Liver (tissue), 3 donors: ENCODE results near the gene UBIAD1.

ENCODE experiments used
- ATF3 ChIP-seq: IDR thresholded peaks from 2 replicates; pipeline ENCODE4 v1.6.1; 2016; ENCODE audit warnings: antibody characterized with exemption
- CTCF ChIP-seq: fragments of 150-350 bp; IDR thresholded peaks from 2 replicates; pipeline ENCODE4 v1.5.1; 2017; ENCODE audit warnings: improper control_type of control experiment, low read depth, low read length; ENCODE audit not compliant: missing input control
- MAX ChIP-seq: IDR thresholded peaks from 2 replicates; pipeline ENCODE4 v1.6.1; 2016; ENCODE audit warnings: antibody characterized with exemption
- RAD21 ChIP-seq, 2 donors: IDR thresholded peaks; 2 replicates each; pipeline ENCODE4 v1.6.1; 2016; ENCODE audit warnings: antibody characterized with exemption in 2 of 2, mild to moderate bottlenecking in 2 of 2
- REST ChIP-seq: IDR thresholded peaks from 2 replicates; pipeline ENCODE4 v1.6.1; 2016; ENCODE audit warnings: antibody characterized with exemption, mild to moderate bottlenecking
- RXRA ChIP-seq, 2 donors: IDR thresholded peaks; 2 replicates each; pipeline ENCODE4 v1.6.1; 2017 to 2018; ENCODE audit warnings: antibody characterized with exemption in 2 of 2, mild to moderate bottlenecking in 1 of 2
- TAF1 ChIP-seq: conservative IDR thresholded peaks from 2 replicates; pipeline ENCODE4 v1.6.1; 2016; ENCODE audit warnings: antibody characterized with exemption, mild to moderate bottlenecking
- YY1 ChIP-seq: IDR thresholded peaks from 2 replicates; pipeline ENCODE4 v1.6.1; 2016; ENCODE audit warnings: antibody characterized with exemption, mild to moderate bottlenecking
- donor health status: healthy.
- donor health status: healthy.

GRCh38 chr1:11326070-11326469, 53.1 kb downstream of the UBIAD1 start:
- TF ChIP-seq CTCF (no peak), ATF3 (no peak), MAX (no peak), REST (no peak), RXRA (IDR thresholded peaks at IDR 0.05) (no peak), YY1 (no peak), RAD21 (IDR thresholded peaks at IDR 0.05) (no peak), TAF1 (no peak)
